Neuronal stem cell (in vitro differentiated cells): ENCODE data around the gene PML.

ENCODE experiments used
- DNase-seq: peaks from one replicate; pipeline ENCODE4 v3.0.0-alpha.2; 2013; ENCODE audit warnings: low spot score
- H2AFZ ChIP-seq: one replicate; pipeline ENCODE4 v1.6.1; 2013; ENCODE audit warnings: mild to moderate bottlenecking, low read length, inconsistent platforms
- H2AK5ac ChIP-seq: 2 replicates; pipeline ENCODE4 v1.6.1; 2013; ENCODE audit warnings: low read depth, mild to moderate bottlenecking, inconsistent platforms, low read length, moderate library complexity, mixed read lengths
- H2BK120ac ChIP-seq: 2 replicates; pipeline ENCODE4 v1.6.1; 2013; ENCODE audit warnings: low read depth, mild to moderate bottlenecking, inconsistent platforms, low read length, moderate library complexity, mixed read lengths
- H2BK12ac ChIP-seq: one replicate; pipeline ENCODE4 v1.6.1; 2013; ENCODE audit warnings: low read length, inconsistent platforms
- H2BK15ac ChIP-seq: 2 replicates; pipeline ENCODE4 v1.6.1; 2013; ENCODE audit warnings: mild to moderate bottlenecking, low read length, inconsistent platforms, mixed read lengths
- H2BK5ac ChIP-seq: one replicate; pipeline ENCODE4 v1.6.1; 2013; ENCODE audit warnings: inconsistent platforms, mild to moderate bottlenecking, low read length, moderate library complexity
- H3K14ac ChIP-seq: one replicate; pipeline ENCODE4 v1.6.1; 2013; ENCODE audit warnings: low read length, inconsistent platforms
- H3K18ac ChIP-seq: 2 replicates; pipeline ENCODE4 v1.6.1; 2013; ENCODE audit warnings: low read length, inconsistent platforms
- H3K23ac ChIP-seq: 2 replicates; pipeline ENCODE4 v1.6.1; 2013; ENCODE audit warnings: low read depth, mild to moderate bottlenecking, mixed read lengths, low read length, inconsistent platforms; ENCODE audit not compliant: poor library complexity
- H3K27ac ChIP-seq: replicated peaks from 3 replicates; pipeline ENCODE4 v1.5.1; 2013; ENCODE audit warnings: low read length, inconsistent platforms
- H3K27me3 ChIP-seq, 3 experiments: 2 replicates each; pipeline ENCODE4 v1.6.1; 2013; ENCODE audit warnings: low read length in 3 of 3, mild to moderate bottlenecking in 2 of 3, inconsistent platforms in 1 of 3, low read depth in 1 of 3, mixed read lengths in 1 of 3, moderate library complexity in 1 of 3; ENCODE audit not compliant: control insufficient read depth in 3 of 3, insufficient read depth in 3 of 3
- H3K36me3 ChIP-seq, 2 donors: replicated peaks in 1 of 2; 2 replicates each; pipeline ENCODE4 v1.6.1; 2013; ENCODE audit warnings: low read length in 2 of 2; ENCODE audit not compliant: control insufficient read depth in 2 of 2, insufficient read depth in 2 of 2
- H3K4ac ChIP-seq: 2 replicates; pipeline ENCODE4 v1.6.1; 2013; ENCODE audit warnings: inconsistent platforms, mild to moderate bottlenecking, low read length, moderate library complexity
- H3K4me1 ChIP-seq, 2 donors: 1 replicate in 1 of 2; 2 replicates in 1 of 2; pipeline ENCODE4 v1.6.1; 2013; ENCODE audit warnings: low read length in 2 of 2, low read depth in 1 of 2; ENCODE audit not compliant: control insufficient read depth in 2 of 2, insufficient read depth in 1 of 2
- H3K4me2 ChIP-seq: one replicate; pipeline ENCODE4 v1.6.1; 2013; ENCODE audit warnings: mild to moderate bottlenecking, low read length, inconsistent platforms; ENCODE audit not compliant: insufficient read depth, poor library complexity, severe bottlenecking
- H3K4me3 ChIP-seq, 2 donors: 2 replicates each; pipeline ENCODE4 v1.5.1; 2013; ENCODE audit warnings: low read length in 2 of 2, mild to moderate bottlenecking in 2 of 2, inconsistent platforms in 1 of 2, moderate library complexity in 1 of 2
- H3K79me1 ChIP-seq: one replicate; pipeline ENCODE4 v1.6.1; 2013; ENCODE audit warnings: low read depth, mild to moderate bottlenecking, inconsistent platforms, low read length, moderate library complexity
- H3K9ac ChIP-seq: one replicate; pipeline ENCODE4 v1.6.1; 2013; ENCODE audit warnings: mild to moderate bottlenecking, low read depth, low read length, inconsistent platforms; ENCODE audit not compliant: poor library complexity
- H3K9me3 ChIP-seq, 2 donors: replicated peaks in 1 of 2; 2 replicates each; pipeline versions ENCODE3 to v1.6.1; 2013; ENCODE audit warnings: low read length in 2 of 2, mild to moderate bottlenecking in 2 of 2, inconsistent platforms in 1 of 2, low read depth in 1 of 2, mixed read lengths in 1 of 2, moderate library complexity in 1 of 2; ENCODE audit not compliant: control insufficient read depth in 2 of 2, insufficient read depth in 1 of 2
- H4K8ac ChIP-seq: one replicate; pipeline ENCODE4 v1.6.1; 2013; ENCODE audit warnings: low read depth, mild to moderate bottlenecking, inconsistent platforms, low read length, moderate library complexity
- H4K91ac ChIP-seq: one replicate; pipeline ENCODE4 v1.6.1; 2013; ENCODE audit warnings: low read length, low read depth, mild to moderate bottlenecking, inconsistent platforms; ENCODE audit not compliant: poor library complexity
- WGBS, 2 donors: extraction: QIAGEN DNeasy Blood & Tissue Kit; methylation state at CpG; one replicate each; pipeline ENCODE4 v1.1.7; 2013; ENCODE audit warnings: missing lambda C conversion rate in 2 of 2, mixed read lengths in 1 of 2; ENCODE audit not compliant: insufficient read length in 2 of 2, insufficient replicate concordance in 1 of 2; ENCODE audit errors: extremely low coverage in 2 of 2; 5-methylcytosine and 5-hydroxymethylcytosine counted together

PML gene

DNA sequence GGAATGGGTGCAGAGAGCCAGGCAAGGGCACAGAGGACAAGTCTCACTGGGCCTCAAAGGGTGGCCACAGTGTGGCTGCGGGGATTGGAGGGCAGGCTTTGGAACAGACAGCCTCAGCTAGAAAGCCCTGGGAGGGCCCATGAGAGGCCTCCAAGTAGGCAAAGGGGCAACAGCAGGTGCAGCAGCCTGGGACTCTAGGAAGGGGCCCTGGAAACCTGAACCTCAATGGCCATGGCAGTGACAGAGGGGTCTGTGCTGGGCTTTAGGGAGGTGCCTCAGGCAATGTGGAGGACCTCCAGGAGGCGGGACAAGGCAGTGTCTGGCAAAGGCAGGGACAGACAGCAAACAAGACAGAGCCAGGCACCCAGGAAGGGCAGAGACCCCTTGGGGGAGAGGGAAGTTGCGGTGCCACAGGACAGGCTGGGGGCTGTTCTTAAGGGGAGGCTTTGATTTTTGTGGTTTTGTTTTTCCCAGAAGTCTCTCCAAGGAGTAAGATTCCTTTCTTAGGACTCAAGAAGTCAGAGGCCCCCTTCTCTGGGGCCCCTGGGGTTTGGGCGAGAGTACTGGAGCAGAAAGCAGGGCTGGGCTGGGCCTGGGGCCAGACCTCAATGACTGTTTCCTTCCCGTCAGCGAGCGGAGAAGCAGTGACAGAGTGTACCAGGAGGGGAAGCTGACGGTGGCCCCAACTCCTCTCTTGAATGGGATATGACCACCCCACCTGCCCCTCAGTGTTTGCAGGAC, 12.1 kb upstream of the PML start:
- no peak overlapping the region for H3K14ac ChIP-seq
- H3K36me3 ChIP-seq = peaks cover 0 to 4% of the 10 kb centered on the region in 2 donors
- no peak overlapping the region for H2BK15ac ChIP-seq
- H3K4me2 ChIP-seq = no peak overlapping the region
- no peak overlapping the region for H4K91ac ChIP-seq
- WGBS, 2 donors = no CpG with 5 or more reads among the region's 8 CpGs
- no peak overlapping the region for H3K4me3 ChIP-seq
- H4K8ac ChIP-seq = no peak overlapping the region
- no peak overlapping the region for H3K27ac ChIP-seq
- no peaks in the 10 kb centered on the region for H3K79me1 ChIP-seq
- no peak for DNase-seq
- H2BK120ac ChIP-seq = no peak overlapping the region
- H3K27me3 ChIP-seq = peaks cover 0 to 7% (median 0%) of the 10 kb centered on the region in 3 experiments
- no peak overlapping the region for H3K23ac ChIP-seq
- H3K9ac ChIP-seq = no peak overlapping the region
- peaks cover 3 to 5% of the 10 kb centered on the region in 2 donors for H3K4me1 ChIP-seq
- H2BK12ac ChIP-seq = no peak overlapping the region
- H2AFZ ChIP-seq = peak overlapping the region; percentile 55
- H2BK5ac ChIP-seq = no peak overlapping the region
- H3K4ac ChIP-seq = no peak overlapping the region
- H3K18ac ChIP-seq = no peak overlapping the region
- H2AK5ac ChIP-seq = no peak overlapping the region
- no peaks in the 10 kb centered on the region for H3K9me3 ChIP-seq

- no peak overlapping the region for H3K23ac ChIP-seq
- H2BK120ac ChIP-seq = no peak overlapping the region
- H3K9me3 ChIP-seq = no peaks in the 10 kb centered on the region
- no peak overlapping the region for H3K4ac ChIP-seq
- peaks cover 0 to 7% (median 0%) of the 10 kb centered on the region in 3 experiments for H3K27me3 ChIP-seq
- no peak overlapping the region for H4K8ac ChIP-seq
- H3K4me2 ChIP-seq = no peak overlapping the region
- peak overlapping the region; percentile 24 for H3K9ac ChIP-seq
- H2BK15ac ChIP-seq = no peak overlapping the region
- H3K36me3 ChIP-seq = peaks cover 0 to 4% of the 10 kb centered on the region in 2 donors
- H2BK12ac ChIP-seq = peak overlapping the region; percentile 14
- peaks cover 3 to 5% of the 10 kb centered on the region in 2 donors for H3K4me1 ChIP-seq
- H2BK5ac ChIP-seq = no peak overlapping the region
- H2AK5ac ChIP-seq = peak overlapping the region; percentile 42
- no peak for DNase-seq
- no peak overlapping the region for H4K91ac ChIP-seq
- H3K14ac ChIP-seq = peak overlapping the region; percentile 4
- H3K27ac ChIP-seq = no peak overlapping the region
- no peaks in the 10 kb centered on the region for H3K79me1 ChIP-seq
- no peak overlapping the region for H3K18ac ChIP-seq
- no CpG with 5 or more reads among the region's 10 CpGs for WGBS, 2 donors
- no peak overlapping the region for H3K4me3 ChIP-seq
- no peak overlapping the region for H2AFZ ChIP-seq
Observed at GRCh38 chr15:73983211-73983727, 11.2 kb upstream of the PML start.

DNA sequence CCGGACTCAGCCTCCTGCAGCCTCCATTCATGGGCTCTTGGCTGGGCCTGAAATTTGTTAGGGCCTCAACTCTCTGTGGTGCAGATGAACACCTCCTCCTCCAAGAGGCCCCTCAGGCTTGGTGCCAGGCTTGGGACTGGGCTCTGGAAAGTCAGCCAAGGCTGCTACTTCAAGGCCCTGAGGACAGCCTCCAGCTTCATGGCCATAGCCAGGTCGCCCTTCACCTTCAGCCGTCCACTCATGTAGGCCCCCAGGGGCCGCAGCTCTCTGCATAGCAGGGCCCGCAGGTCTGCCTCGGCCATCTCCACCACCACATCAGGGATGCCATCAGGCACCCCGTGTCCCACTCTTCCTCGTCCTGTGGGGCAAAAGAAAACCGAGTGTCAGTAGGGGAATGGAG, 10.7 kb upstream of the PML start:
- Histone ChIP-seq H3K27ac (no peak overlapping the region), H3K4me2 (no peak overlapping the region), H2AK5ac (peak overlapping the region; percentile 42), H3K14ac (peak overlapping the region; percentile 10), H4K8ac (no peak overlapping the region), H2AFZ (no peak overlapping the region), H3K23ac (no peak overlapping the region), H3K4me1 (peaks cover 3 to 5% of the 10 kb centered on the region in 2 donors), H3K9me3 (no peaks in the 10 kb centered on the region), H2BK15ac (no peak overlapping the region), H3K4ac (no peak overlapping the region), H2BK5ac (no peak overlapping the region), H3K27me3 (peaks cover 0 to 3% (median 0%) of the 10 kb centered on the region in 3 experiments), H3K18ac (no peak overlapping the region), H3K36me3 (peaks cover 0 to 4% of the 10 kb centered on the region in 2 donors), H3K79me1 (no peaks in the 10 kb centered on the region), H3K4me3 (no peak overlapping the region), H3K9ac (peak overlapping the region; percentile 24), H2BK12ac (no peak overlapping the region), H4K91ac (no peak overlapping the region), H2BK120ac (no peak overlapping the region)
- WGBS, 2 donors = no CpG with 5 or more reads among the region's 9 CpGs
- no peak for DNase-seq

GRCh38 chr15:73984208-73984979, 10.1 kb upstream of the PML start:
- no peak overlapping the region for H3K14ac ChIP-seq
- no peak overlapping the region for H2BK12ac ChIP-seq
- no peak overlapping the region for H2BK15ac ChIP-seq
- no CpG with 5 or more reads among the region's 13 CpGs for WGBS, 2 donors
- peaks cover 0 to 4% of the 10 kb centered on the region in 2 donors for H3K36me3 ChIP-seq
- H3K27ac ChIP-seq = no peak overlapping the region
- H3K4ac ChIP-seq = peak overlapping the region; percentile 76
- H3K4me2 ChIP-seq = no peak overlapping the region
- peak overlapping the region; percentile 57 for H3K23ac ChIP-seq
- H3K4me1 ChIP-seq = peaks cover 3 to 5% of the 10 kb centered on the region in 2 donors
- no peaks in the 10 kb centered on the region for H3K79me1 ChIP-seq
- H2AK5ac ChIP-seq = peak overlapping the region; percentile 19
- H2AFZ ChIP-seq = no peak overlapping the region
- H3K27me3 ChIP-seq = no peaks in the 10 kb centered on the region
- H4K8ac ChIP-seq = no peak overlapping the region
- no peak overlapping the region for H2BK120ac ChIP-seq
- no peak overlapping the region for H3K18ac ChIP-seq
- no peak overlapping the region for H3K9ac ChIP-seq
- peak overlapping the region in 1 of 2 donors; percentile 9 for H3K4me3 ChIP-seq
- no peak for DNase-seq
- H3K9me3 ChIP-seq = no peaks in the 10 kb centered on the region
- no peak overlapping the region for H2BK5ac ChIP-seq
- no peak overlapping the region for H4K91ac ChIP-seq
